ENCODE results near the gene BAG1.

The BAG1 gene

GRCh38 chr9:33202552-33203201 lies 61.8 kb downstream of the BAG1 start:
- no peak for DNase-seq

Measured in NCI-H146 (cell line).